Subcutaneous adipose tissue (tissue), 4 donors: Measurements from ENCODE around the gene CBX1. TPM values are rescaled to one million over a fixed set of nuclear protein-coding genes. Genes with fewer than 3 reads are reported as not detected.

Experiments
- small RNA-seq: library from RNA; depleted of rRNA; stranded (forward); fragments of <200 nt; gene quantifications from one replicate; pipeline ENCODE3, GENCODE V24; 2016
- total RNA-seq, 4 donors: library from RNA; depleted of rRNA; stranded (reverse); fragments of >200 nt; gene quantifications; one replicate each; pipeline ENCODE4 v1.1.0, GENCODE V29; 2016
- TF ChIP-seq, protein P1 (sequence below): fragments of 450-650 bp; IDR thresholded peaks from one replicate; pipeline ENCODE4 v1.5.1; 2016; ENCODE audit warnings: low read depth, mild to moderate bottlenecking, control low read depth, antibody characterized with exemption, moderate library complexity

The CBX1 gene
- total RNA-seq, 4 donors from 2014 or later: 21.1 to 32.8 (median 27.9) TPM

DNA sequence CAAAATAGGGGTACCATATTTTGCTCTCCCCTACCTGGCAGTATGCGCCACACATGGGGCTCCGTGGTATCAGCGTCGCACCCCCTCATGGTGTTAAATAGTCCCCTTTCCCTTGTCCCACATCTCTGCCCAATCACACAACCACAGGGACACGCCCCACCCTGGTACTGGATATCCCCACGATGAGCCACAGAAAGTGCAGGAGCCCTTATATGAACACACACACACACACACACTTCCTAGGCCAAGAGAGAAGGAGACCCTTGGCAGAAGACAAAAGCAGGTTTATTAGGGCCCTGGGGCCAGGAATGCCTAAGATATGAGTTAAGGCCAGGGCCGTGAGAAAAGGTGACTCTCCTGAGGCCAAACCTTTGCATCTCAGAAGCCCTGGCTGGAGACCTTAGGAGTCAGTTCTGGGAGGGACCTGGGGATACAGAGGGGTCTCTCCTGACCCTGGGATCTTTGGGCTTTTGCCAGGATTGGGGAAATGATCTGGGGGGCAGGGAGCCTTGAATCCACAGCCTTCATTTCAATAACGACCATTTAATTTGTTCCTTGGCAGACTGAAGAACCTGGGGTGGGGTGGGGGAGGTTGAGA is 75.3 kb downstream of the CBX1 start:
- TF ChIP-seq, protein P1, sequence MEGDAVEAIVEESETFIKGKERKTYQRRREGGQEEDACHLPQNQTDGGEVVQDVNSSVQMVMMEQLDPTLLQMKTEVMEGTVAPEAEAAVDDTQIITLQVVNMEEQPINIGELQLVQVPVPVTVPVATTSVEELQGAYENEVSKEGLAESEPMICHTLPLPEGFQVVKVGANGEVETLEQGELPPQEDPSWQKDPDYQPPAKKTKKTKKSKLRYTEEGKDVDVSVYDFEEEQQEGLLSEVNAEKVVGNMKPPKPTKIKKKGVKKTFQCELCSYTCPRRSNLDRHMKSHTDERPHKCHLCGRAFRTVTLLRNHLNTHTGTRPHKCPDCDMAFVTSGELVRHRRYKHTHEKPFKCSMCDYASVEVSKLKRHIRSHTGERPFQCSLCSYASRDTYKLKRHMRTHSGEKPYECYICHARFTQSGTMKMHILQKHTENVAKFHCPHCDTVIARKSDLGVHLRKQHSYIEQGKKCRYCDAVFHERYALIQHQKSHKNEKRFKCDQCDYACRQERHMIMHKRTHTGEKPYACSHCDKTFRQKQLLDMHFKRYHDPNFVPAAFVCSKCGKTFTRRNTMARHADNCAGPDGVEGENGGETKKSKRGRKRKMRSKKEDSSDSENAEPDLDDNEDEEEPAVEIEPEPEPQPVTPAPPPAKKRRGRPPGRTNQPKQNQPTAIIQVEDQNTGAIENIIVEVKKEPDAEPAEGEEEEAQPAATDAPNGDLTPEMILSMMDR: no peak

DNA sequence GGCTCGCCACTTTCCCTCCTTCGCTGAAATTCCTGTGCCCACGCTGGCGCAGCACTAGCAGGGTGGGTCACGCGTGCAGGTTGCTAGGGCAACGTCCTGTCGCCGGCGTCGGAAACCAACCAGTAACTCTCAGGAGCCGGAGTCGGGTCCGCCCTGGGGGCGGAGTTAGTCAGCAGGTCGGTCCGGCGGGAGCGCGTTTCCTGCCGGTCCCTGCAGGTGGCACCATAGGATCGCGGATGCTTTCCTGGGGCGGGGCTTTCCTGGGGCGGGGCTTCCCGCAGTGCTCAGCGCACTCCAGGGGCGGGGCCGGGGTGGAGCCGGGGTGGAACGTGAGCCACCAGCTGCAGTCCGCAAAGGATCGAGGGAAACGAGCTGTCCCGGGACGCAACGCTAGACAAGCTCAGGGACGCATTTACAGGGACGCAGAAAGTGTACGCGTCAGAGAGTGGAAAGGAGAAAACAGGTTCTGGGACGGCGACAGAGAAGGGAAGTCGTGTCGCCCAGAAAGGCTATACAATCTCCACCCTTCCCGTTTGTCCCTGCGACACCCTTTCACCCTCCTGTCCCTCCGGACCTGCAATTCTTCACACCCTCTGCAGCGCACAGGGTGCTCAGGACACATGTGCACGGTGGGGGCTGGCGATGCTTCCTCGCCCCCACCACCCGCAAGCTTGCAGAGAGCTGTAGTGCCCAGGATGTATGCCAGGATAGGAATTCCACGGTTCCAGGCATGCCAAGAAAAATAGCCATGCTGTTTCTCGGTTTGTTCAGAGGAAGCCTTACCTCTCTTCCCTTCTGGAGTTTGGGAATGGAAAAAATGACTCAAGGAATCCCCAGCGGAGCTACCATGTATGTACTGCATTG is 76.0 kb downstream of the CBX1 start:
- TF ChIP-seq, protein P1: no peak

DNA sequence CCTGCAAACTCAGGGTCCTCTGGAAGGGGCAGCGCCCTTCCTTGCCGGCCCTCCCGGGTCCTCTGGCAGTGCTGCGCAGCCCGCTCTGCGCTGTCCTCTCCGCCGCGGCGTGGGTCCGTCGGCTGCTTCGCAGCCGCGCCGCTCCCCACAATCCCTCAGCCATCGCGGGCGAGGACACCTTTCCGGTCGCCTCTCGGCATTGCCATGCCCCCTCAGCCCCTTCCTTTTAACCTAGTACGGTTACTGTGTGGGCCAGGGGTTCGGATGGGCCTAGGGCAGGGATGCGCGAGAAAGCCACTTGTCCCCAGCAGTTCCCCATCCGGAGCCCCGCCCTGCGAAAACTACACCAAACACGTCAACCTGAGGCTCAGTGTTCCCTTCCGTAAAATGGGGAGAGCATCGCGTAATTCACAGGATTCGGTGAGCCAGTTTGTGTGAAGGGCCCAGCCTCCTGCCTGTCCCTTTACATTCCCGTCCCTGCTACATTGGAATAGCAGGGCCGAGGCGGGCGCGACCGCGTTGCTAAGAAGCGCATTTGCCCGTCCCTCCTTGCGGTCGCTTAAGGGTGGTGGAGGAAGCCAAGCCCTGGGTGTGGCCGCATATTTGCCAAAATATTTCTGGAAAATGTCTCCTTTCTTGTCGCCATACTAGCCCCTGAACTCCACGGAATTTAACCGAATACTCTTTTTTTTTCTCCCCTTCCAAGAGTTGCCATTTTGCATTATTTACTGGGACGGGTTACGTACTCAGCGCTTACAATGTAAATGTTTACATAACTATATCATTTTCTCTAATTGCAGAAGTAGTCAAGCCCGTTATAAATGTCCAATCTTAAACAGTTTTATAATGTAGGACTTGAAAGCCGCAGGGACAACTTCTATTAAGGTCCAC is 76.9 kb downstream of the CBX1 start:
- TF ChIP-seq, protein P1: no peak

DNA sequence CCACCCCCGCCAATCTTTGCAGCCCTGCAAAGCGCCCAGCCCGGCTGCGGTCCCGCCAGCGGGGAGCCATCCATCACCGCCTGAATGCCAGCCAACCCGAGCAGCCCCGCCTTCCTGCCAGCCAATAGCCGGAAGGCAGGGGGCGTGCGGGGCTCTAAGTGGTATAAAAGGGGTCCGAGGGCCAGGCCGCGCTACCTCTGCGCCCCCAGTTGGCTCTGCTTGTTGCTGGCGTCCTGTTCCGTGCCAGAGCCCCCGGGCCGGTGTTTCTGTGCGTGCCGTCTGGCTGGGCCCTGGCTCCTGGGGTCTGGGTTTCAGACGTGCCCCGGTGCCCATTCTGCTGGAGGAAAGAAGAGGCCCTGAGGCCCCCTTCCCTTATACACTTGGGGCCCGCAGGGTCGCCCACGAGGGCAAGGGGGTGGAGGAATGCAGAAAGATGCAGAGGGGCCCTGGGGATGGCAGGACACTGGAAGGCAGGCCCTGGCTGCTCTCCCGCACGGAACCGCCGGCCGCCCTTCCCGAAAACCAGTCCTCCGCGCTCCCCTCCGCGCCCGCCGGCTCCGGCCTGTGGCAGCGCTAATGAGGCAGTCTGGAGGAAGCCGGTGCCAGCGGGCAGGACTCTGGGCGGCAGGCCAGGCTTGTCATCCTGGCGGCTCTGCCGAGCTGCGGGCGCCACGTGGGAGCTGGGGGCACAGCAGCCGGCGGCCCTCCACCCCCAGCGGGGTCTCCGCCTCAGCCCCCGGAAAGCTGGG is 77.7 kb downstream of the CBX1 start:
- TF ChIP-seq, protein P1: no peak

DNA sequence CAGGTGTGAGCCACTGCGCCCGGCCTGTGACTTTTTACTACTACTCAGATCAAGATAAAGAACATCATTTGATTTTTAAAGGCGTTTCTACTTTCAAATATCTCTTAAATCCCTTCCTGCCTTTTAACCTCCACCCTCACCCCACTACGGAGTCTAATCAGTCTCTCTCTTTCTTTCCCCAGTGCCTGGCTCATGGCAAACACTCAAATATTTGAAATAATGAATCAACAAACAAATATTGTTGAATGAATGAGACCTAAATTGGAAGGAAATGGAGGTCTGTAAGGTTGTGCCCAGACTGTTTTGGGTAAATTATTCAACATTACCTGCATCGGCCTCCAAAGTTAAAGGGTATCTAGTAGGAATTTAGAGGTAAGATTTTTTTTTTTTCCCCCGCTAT is 78.4 kb downstream of the CBX1 start:
- TF ChIP-seq, protein P1: no peak

DNA sequence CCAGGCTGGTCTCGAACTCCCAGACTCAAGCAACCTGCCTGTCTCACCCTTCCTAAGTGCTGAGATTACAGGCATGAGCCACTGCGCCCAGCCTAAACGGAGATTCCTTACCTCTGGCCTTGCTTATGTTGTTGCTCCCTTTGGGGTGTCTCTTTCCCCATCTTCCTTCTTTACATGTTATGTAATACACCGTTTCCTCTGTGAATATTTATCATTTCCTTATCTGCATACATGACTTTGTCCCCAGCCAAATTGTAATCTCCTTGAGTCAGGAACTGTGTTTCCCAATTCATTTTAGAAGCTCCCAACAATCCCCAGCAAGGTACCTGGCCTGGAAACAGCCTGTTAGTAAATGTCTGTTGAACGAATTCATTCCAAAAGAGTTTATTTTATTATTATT is 79.3 kb downstream of the CBX1 start:
- TF ChIP-seq, protein P1: no peak

Small RNA genes within 50 kb of the gene (small RNA-seq; reads per million reads assigned to genes)
- not detected for gene AC004477.2
- 219 reads per million, percentile 98 among the genes with 10 or more reads in this experiment for gene MIR152
- gene RNU6-1201P: not detected

Other genes starting within 250 kb of the CBX1 start
- gene SP2, start 205.2 kb downstream of the CBX1 start, total RNA-seq: 1 to 10 TPM; 2.2 to 9.2 (median 5.9) TPM
- 10 to 100 TPM; 22.9 to 34.7 (median 27.4) TPM for gene PNPO, start 159.9 kb downstream of the CBX1 start, total RNA-seq
- gene PRR15L, start 143.6 kb downstream of the CBX1 start, total RNA-seq: under 1 TPM in 1 of 4 donors, not detected in 3; 0.49 TPM
- 100 to 1,000 TPM in 3 of 4 donors, 10 to 100 TPM in 1; 77.8 to 148 (median 136) TPM for gene CDK5RAP3, start 130.4 kb downstream of the CBX1 start, total RNA-seq
- 100 to 1,000 TPM in 1 of 4 donors, 10 to 100 TPM in 3; 54.1 to 103 (median 76.9) TPM for gene COPZ2, start 63.7 kb downstream of the CBX1 start, total RNA-seq
- 100 to 1,000 TPM; 176 to 405 (median 216) TPM for gene NFE2L1, start 53.1 kb downstream of the CBX1 start, total RNA-seq
- 10 to 100 TPM; 11.9 to 30.9 (median 15.2) TPM for gene SNX11, start 6.3 kb upstream of the CBX1 start, total RNA-seq